HEK293 (cell line): ENCODE measurements around the gene TTLL13.

Source experiments
- CTCF ChIA-PET: fragments of 350-600 bp; formaldehyde crosslinking; extraction: SDS; loops from one replicate; lab custom pipeline; 2021; ENCODE audit warnings: antibody characterized with exemption; lab: Yijun Ruan, JAX
- POLR2A ChIA-PET: fragments of 300-600 bp; formaldehyde crosslinking; extraction: SDS; loops from one replicate; lab custom pipeline; 2020; ENCODE audit warnings: antibody characterized with exemption, inconsistent platforms; lab: Yijun Ruan, JAX
- H3K27ac ChIP-seq: fragments of 200-500 bp; sonication (Bioruptor generic); 2 replicates; pipeline ENCODE4 v1.5.1; 2014; ENCODE audit warnings: low read depth, low read length, control low read depth, inconsistent platforms; ENCODE audit errors: extremely low read depth
- H3K36me3 ChIP-seq, 2 experiments: fragments of 200-500 bp in 1 of 2; sonication (Bioruptor generic) in 1 of 2; 1 replicate in 1 of 2; 2 replicates in 1 of 2; pipeline ENCODE4 v1.5.1; 2014 to 2017; ENCODE audit warnings: inconsistent platforms in 2 of 2, low read length in 2 of 2; ENCODE audit not compliant: control insufficient read depth in 2 of 2, insufficient read depth in 1 of 2
- H3K4me1 ChIP-seq: fragments of 200-500 bp; sonication (Bioruptor generic); 2 replicates; pipeline ENCODE4 v1.5.1; 2014; ENCODE audit warnings: mild to moderate bottlenecking, low read length, inconsistent platforms; ENCODE audit not compliant: control insufficient read depth, insufficient read depth
- H3K4me3 ChIP-seq: 2 replicates; pipeline ENCODE4 v1.5.1; 2011; ENCODE audit warnings: low read depth, mild to moderate bottlenecking, control low read depth, low read length, moderate library complexity
- H3K9me3 ChIP-seq: fragments of 200-500 bp; sonication (Bioruptor generic); 2 replicates; pipeline ENCODE4 v1.5.1; 2014; ENCODE audit warnings: low read depth, low read length, inconsistent platforms; ENCODE audit not compliant: control insufficient read depth, insufficient read depth
- BCL11B ChIP-seq: fragments of 450-650 bp; formaldehyde crosslinking; IDR thresholded peaks from 2 replicates; pipeline ENCODE4 v1.5.1; 2016; ENCODE audit warnings: low read depth, missing biosample characterization, missing genetic modification characterization
- EGR2 ChIP-seq: fragments of 450-650 bp; formaldehyde crosslinking; IDR thresholded peaks from 2 replicates; pipeline ENCODE4 v1.5.1; 2016; ENCODE audit warnings: low read depth, missing biosample characterization, missing genetic modification characterization
- KLF9 ChIP-seq: fragments of 450-650 bp; formaldehyde crosslinking; IDR thresholded peaks from 2 replicates; pipeline ENCODE4 v1.5.1; 2016; ENCODE audit warnings: missing biosample characterization, missing genetic modification characterization, low read depth
- ZNF266 ChIP-seq: fragments of 450-650 bp; formaldehyde crosslinking; IDR thresholded peaks from 2 replicates; pipeline ENCODE4 v1.5.1; 2016; ENCODE audit warnings: missing biosample characterization, missing genetic modification characterization, low read depth
- ZNF341 ChIP-seq: fragments of 450-650 bp; formaldehyde crosslinking; IDR thresholded peaks from 2 replicates; pipeline ENCODE4; 2016; ENCODE audit warnings: low read depth, missing biosample characterization, missing genetic modification characterization
- ZNF366 ChIP-seq: fragments of 450-650 bp; formaldehyde crosslinking; conservative IDR thresholded peaks from 2 replicates; pipeline ENCODE4 v1.5.1; 2016; ENCODE audit warnings: missing biosample characterization, missing genetic modification characterization
- ZNF571 ChIP-seq: fragments of 450-650 bp; formaldehyde crosslinking; IDR thresholded peaks from 2 replicates; pipeline ENCODE4 v1.5.0; 2017; ENCODE audit warnings: missing biosample characterization, missing genetic modification characterization
- ZNF610 ChIP-seq: fragments of 450-650 bp; formaldehyde crosslinking; IDR thresholded peaks from 2 replicates; pipeline ENCODE4 v1.5.1; 2016; ENCODE audit warnings: missing biosample characterization, missing genetic modification characterization, borderline replicate concordance
- ZXDB ChIP-seq: fragments of 450-650 bp; formaldehyde crosslinking; IDR thresholded peaks from 2 replicates; pipeline ENCODE4 v1.5.1; 2016; ENCODE audit warnings: missing biosample characterization, missing genetic modification characterization
- TF ChIP-seq, protein P1 (sequence below): fragments of 450-650 bp; formaldehyde crosslinking; IDR thresholded peaks from 2 replicates; pipeline ENCODE4 v1.5.1; 2016; ENCODE audit warnings: missing biosample characterization, missing genetic modification characterization
- TF ChIP-seq, protein P2 (sequence below): fragments of 450-650 bp; IDR thresholded peaks from 2 replicates; pipeline ENCODE4 v1.5.1; 2018; ENCODE audit warnings: missing biosample characterization, missing genetic modification characterization
- TF ChIP-seq, protein P3 (sequence below): fragments of 450-650 bp; formaldehyde crosslinking; conservative IDR thresholded peaks from 2 replicates; pipeline ENCODE4 v1.5.1; 2016; ENCODE audit warnings: low read depth, missing biosample characterization, missing genetic modification characterization
- TF ChIP-seq, protein P4 (sequence below): fragments of 450-650 bp; formaldehyde crosslinking; IDR thresholded peaks from 2 replicates; pipeline ENCODE4 v1.5.1; 2016; ENCODE audit warnings: missing biosample characterization, missing genetic modification characterization
- TF ChIP-seq, protein P5 (sequence below): fragments of 450-650 bp; formaldehyde crosslinking; IDR thresholded peaks from 2 replicates; pipeline ENCODE4 v1.5.1; 2016; ENCODE audit warnings: missing biosample characterization, missing genetic modification characterization
- TF ChIP-seq, protein P6 (sequence below): fragments of 450-650 bp; formaldehyde crosslinking; IDR thresholded peaks from 2 replicates; pipeline ENCODE4; 2016; ENCODE audit warnings: missing biosample characterization, missing genetic modification characterization

Gene TTLL13

DNA sequence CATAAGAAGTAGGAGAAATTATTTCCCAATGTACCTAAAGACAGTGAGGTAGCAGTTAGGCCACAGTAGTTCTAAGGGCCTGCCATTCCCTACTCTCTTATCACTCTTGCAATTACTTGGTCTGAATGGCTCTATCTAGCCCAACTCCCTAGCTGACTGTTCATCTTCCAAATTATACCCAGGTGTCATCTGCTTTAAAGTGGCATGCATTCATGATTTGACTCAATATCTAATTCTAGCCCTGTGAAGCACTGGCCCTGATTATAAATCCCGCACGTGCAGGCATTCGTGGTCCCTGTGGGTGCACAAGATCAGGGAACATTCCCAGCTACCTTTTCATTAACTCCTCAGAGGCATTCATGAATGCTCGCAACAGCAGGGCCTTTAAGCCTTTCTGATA, 59.7 kb downstream of the TTLL13 start:
- Histone ChIP-seq H3K9me3 (no peaks in the 10 kb centered on the region), H3K4me3 (no peak overlapping the region), H3K36me3 (no peaks in the 10 kb centered on the region), H3K27ac (no peak overlapping the region), H3K4me1 (no peaks in the 10 kb centered on the region)
- CTCF ChIA-PET = interaction anchor here (0.5 to 3.8 kb wide), 4 partner anchors 11 to 436 kb away, joined by 4 to 44 read pairs (median 10); no protein-coding TSS in a partner anchor
- POLR2A ChIA-PET = no interaction called here
- TF ChIP-seq ZNF341 (tag by site-specific recombination) = no peak
- no peak for TF ChIP-seq EGR2 (tag by site-specific recombination)
- no peak for TF ChIP-seq ZNF266
- TF ChIP-seq ZNF571 = no peak
- no peak for TF ChIP-seq BCL11B (tag by site-specific recombination)
- TF ChIP-seq, protein P1, sequence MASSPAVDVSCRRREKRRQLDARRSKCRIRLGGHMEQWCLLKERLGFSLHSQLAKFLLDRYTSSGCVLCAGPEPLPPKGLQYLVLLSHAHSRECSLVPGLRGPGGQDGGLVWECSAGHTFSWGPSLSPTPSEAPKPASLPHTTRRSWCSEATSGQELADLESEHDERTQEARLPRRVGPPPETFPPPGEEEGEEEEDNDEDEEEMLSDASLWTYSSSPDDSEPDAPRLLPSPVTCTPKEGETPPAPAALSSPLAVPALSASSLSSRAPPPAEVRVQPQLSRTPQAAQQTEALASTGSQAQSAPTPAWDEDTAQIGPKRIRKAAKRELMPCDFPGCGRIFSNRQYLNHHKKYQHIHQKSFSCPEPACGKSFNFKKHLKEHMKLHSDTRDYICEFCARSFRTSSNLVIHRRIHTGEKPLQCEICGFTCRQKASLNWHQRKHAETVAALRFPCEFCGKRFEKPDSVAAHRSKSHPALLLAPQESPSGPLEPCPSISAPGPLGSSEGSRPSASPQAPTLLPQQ (tag by site-specific recombination) = no peak
- no peak for TF ChIP-seq ZNF610
- TF ChIP-seq ZXDB (tag by site-specific recombination) = no peak
- TF ChIP-seq, protein P2, sequence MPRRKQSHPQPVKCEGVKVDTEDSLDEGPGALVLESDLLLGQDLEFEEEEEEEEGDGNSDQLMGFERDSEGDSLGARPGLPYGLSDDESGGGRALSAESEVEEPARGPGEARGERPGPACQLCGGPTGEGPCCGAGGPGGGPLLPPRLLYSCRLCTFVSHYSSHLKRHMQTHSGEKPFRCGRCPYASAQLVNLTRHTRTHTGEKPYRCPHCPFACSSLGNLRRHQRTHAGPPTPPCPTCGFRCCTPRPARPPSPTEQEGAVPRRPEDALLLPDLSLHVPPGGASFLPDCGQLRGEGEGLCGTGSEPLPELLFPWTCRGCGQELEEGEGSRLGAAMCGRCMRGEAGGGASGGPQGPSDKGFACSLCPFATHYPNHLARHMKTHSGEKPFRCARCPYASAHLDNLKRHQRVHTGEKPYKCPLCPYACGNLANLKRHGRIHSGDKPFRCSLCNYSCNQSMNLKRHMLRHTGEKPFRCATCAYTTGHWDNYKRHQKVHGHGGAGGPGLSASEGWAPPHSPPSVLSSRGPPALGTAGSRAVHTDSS (tag by site-specific recombination) = no peak
- TF ChIP-seq, protein P3, sequence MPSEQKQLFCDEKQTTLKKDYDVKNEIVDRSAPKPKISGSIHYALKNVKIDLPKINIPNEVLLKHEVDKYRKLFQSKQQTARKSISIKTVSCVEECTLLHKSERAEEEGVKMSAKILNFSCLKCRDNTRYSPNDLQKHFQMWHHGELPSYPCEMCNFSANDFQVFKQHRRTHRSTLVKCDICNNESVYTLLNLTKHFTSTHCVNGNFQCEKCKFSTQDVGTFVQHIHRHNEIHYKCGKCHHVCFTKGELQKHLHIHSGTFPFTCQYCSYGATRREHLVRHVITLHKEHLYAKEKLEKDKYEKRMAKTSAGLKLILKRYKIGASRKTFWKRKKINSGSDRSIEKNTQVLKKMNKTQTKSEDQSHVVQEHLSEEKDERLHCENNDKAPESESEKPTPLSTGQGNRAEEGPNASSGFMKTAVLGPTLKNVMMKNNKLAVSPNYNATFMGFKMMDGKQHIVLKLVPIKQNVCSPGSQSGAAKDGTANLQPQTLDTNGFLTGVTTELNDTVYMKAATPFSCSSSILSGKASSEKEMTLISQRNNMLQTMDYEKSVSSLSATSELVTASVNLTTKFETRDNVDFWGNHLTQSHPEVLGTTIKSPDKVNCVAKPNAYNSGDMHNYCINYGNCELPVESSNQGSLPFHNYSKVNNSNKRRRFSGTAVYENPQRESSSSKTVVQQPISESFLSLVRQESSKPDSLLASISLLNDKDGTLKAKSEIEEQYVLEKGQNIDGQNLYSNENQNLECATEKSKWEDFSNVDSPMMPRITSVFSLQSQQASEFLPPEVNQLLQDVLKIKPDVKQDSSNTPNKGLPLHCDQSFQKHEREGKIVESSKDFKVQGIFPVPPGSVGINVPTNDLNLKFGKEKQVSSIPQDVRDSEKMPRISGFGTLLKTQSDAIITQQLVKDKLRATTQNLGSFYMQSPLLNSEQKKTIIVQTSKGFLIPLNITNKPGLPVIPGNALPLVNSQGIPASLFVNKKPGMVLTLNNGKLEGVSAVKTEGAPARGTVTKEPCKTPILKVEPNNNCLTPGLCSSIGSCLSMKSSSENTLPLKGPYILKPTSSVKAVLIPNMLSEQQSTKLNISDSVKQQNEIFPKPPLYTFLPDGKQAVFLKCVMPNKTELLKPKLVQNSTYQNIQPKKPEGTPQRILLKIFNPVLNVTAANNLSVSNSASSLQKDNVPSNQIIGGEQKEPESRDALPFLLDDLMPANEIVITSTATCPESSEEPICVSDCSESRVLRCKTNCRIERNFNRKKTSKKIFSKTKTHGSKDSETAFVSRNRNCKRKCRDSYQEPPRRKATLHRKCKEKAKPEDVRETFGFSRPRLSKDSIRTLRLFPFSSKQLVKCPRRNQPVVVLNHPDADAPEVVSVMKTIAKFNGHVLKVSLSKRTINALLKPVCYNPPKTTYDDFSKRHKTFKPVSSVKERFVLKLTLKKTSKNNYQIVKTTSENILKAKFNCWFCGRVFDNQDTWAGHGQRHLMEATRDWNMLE (tag by site-specific recombination) = no peak
- TF ChIP-seq ZNF366 = no peak
- TF ChIP-seq, protein P4, sequence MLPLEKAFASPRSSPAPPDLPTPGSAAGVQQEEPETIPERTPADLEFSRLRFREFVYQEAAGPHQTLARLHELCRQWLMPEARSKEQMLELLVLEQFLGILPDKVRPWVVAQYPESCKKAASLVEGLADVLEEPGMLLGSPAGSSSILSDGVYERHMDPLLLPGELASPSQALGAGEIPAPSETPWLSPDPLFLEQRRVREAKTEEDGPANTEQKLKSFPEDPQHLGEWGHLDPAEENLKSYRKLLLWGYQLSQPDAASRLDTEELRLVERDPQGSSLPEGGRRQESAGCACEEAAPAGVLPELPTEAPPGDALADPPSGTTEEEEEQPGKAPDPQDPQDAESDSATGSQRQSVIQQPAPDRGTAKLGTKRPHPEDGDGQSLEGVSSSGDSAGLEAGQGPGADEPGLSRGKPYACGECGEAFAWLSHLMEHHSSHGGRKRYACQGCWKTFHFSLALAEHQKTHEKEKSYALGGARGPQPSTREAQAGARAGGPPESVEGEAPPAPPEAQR (tag by site-specific recombination) = no peak
- TF ChIP-seq, protein P5, sequence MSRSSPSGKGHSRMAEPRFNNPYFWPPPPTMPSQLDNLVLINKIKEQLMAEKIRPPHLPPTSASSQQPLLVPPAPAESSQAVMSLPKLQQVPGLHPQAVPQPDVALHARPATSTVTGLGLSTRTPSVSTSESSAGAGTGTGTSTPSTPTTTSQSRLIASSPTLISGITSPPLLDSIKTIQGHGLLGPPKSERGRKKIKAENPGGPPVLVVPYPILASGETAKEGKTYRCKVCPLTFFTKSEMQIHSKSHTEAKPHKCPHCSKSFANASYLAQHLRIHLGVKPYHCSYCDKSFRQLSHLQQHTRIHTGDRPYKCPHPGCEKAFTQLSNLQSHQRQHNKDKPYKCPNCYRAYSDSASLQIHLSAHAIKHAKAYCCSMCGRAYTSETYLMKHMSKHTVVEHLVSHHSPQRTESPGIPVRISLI (tag by site-specific recombination) = no peak
- TF ChIP-seq, protein P6, sequence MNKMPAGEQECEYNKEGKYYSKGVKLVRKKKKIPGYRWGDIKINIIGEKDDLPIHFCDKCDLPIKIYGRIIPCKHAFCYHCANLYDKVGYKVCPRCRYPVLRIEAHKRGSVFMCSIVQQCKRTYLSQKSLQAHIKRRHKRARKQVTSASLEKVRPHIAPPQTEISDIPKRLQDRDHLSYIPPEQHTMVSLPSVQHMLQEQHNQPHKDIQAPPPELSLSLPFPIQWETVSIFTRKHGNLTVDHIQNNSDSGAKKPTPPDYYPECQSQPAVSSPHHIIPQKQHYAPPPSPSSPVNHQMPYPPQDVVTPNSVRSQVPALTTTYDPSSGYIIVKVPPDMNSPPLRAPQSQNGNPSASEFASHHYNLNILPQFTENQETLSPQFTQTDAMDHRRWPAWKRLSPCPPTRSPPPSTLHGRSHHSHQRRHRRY (tag by site-specific recombination) = no peak
- TF ChIP-seq KLF9 (tag by site-specific recombination) = no peak
